ENCODE results near the gene JAML. TPM values are rescaled to one million over a fixed set of nuclear protein-coding genes. Genes with fewer than 3 reads are reported as not detected.

JAML gene
- total and polyA plus RNA-seq, 9 of the 15 experiments (the other 6 are each of a cell fraction or from before 2014, with no cell fraction given), result 0.05 to 0.32 (median 0.22) TPM; not detected in 4

DNA sequence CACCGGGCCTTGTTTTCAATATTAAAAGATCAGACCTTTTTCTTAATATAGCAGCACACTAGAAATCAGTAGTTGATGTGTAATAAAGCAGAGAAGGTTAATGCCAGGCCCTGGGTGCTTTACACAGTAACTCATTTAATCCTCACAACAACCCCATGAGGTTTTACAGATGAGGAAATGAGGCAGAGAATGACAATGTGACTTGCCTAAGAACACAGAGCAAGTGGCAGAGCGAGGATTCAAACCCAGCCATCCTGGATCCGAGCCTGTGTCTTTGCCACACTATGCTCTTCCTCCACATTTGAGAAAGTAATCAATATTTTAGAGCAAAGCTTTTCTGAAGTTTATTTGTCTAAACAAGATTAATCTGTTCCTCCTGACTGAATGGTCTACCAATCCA is 7.2 kb downstream of the JAML start:
- no peaks in the 10 kb centered on the region for H3K9me1 ChIP-seq (ENCODE audit: control insufficient read depth, insufficient read depth, low read length)
- no peak overlapping the region for H2AFZ ChIP-seq (ENCODE audit: low read depth, low read length)
- H4K20me1 ChIP-seq (replicated peaks; ENCODE audit: control insufficient read depth, insufficient read depth, low read length), result no peaks in the 10 kb centered on the region
- no peak for DNase-seq (ENCODE audit: extremely low read depth in 1 of 4, low spot score in 3 of 4)
- ChIA-PET POLR2A (no interaction called here), CTCF (ENCODE audit: low intra/inter-chr PET ratio) (no interaction called here)
- peaks cover 8 to 34% of the 10 kb centered on the region in 2 experiments for H3K27me3 ChIP-seq (ENCODE audit: control insufficient read depth in 2 of 2, insufficient read depth in 2 of 2, low read length in 2 of 2)
- 16% methylated on average over 3 of the region's 3 CpGs for WGBS (ENCODE audit: insufficient coverage, low coverage, missing lambda C conversion rate)
- in situ Hi-C loops (cut with MboI), result no loop called here
- no TSS peak for BruUV-seq (replicated peaks)
- H3K36me3 ChIP-seq (ENCODE audit: control insufficient read depth, insufficient read depth, low read length), result no peaks in the 10 kb centered on the region
- no peak overlapping the region for H3K27ac ChIP-seq (ENCODE audit: extremely low read depth, low read depth, low read length)
- H3K4me3 ChIP-seq, result no peak overlapping the region
- no peaks in the 10 kb centered on the region for H3K9me3 ChIP-seq (replicated peaks; ENCODE audit: control insufficient read depth, insufficient read depth, low read depth, low read length)
- no peak overlapping the region for H3K9ac ChIP-seq (ENCODE audit: insufficient read depth in 1 of 2, low read depth in 2 of 2, low read length in 2 of 2)
- H3K4me1 ChIP-seq (replicated peaks in 1 of 2; ENCODE audit: control insufficient read depth in 2 of 2, insufficient read depth in 2 of 2, low read length in 2 of 2), result peaks cover 0 to 5% of the 10 kb centered on the region in 2 experiments; a peak in 1 of 5 replicates
- TF ChIP-seq NFE2L1 (tag; IDR thresholded peaks at IDR 0.05; ENCODE audit: borderline replicate concordance, low read depth), result no peak
- no peak for TF ChIP-seq SRSF1 (IDR thresholded peaks at IDR 0.05; ENCODE audit: low read depth, low read length)
- no peak for TF ChIP-seq ZNF3 (CRISPR knock-in tag; IDR thresholded peaks at IDR 0.05)
- TF ChIP-seq, protein P1, sequence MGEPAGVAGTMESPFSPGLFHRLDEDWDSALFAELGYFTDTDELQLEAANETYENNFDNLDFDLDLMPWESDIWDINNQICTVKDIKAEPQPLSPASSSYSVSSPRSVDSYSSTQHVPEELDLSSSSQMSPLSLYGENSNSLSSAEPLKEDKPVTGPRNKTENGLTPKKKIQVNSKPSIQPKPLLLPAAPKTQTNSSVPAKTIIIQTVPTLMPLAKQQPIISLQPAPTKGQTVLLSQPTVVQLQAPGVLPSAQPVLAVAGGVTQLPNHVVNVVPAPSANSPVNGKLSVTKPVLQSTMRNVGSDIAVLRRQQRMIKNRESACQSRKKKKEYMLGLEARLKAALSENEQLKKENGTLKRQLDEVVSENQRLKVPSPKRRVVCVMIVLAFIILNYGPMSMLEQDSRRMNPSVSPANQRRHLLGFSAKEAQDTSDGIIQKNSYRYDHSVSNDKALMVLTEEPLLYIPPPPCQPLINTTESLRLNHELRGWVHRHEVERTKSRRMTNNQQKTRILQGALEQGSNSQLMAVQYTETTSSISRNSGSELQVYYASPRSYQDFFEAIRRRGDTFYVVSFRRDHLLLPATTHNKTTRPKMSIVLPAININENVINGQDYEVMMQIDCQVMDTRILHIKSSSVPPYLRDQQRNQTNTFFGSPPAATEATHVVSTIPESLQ (CRISPR knock-in tag; IDR thresholded peaks at IDR 0.05), result no peak
- TF ChIP-seq BRD9 (IDR thresholded peaks at IDR 0.05; ENCODE audit: low read depth, partially characterized antibody), result no peak
- no peak for TF ChIP-seq FOXM1 (IDR thresholded peaks at IDR 0.05; ENCODE audit: low read depth)
- TF ChIP-seq FOXM1 (CRISPR knock-in tag; IDR thresholded peaks at IDR 0.05; ENCODE audit: low read depth), result no peak
- no peak for TF ChIP-seq MYNN (IDR thresholded peaks at IDR 0.05)
- TF ChIP-seq MYNN (CRISPR knock-in tag; IDR thresholded peaks at IDR 0.05), result no peak
- no peak for TF ChIP-seq ZNF124 (CRISPR knock-in tag; IDR thresholded peaks at IDR 0.05)
- no peak for TF ChIP-seq NR2C2 (CRISPR knock-in tag; IDR thresholded peaks at IDR 0.05)
- no peak for TF ChIP-seq NR2C2 (tag; IDR thresholded peaks at IDR 0.05)
- no peak for TF ChIP-seq L3MBTL2 (IDR thresholded peaks at IDR 0.05)
- TF ChIP-seq TCFL5 (CRISPR knock-in tag; conservative IDR thresholded peaks at IDR 0.05), result no peak
- no peak for TF ChIP-seq ZKSCAN8 (CRISPR knock-in tag; IDR thresholded peaks at IDR 0.05)
- no peak for TF ChIP-seq MBD2 (IDR thresholded peaks at IDR 0.05; ENCODE audit: borderline replicate concordance, low read depth)
- no peak for TF ChIP-seq CHD1 (IDR thresholded peaks at IDR 0.05; ENCODE audit: low read length)
- no peak overlapping the region for H3K4me2 ChIP-seq (ENCODE audit: insufficient read depth, low read length)
- intact Hi-C loops (cut with micrococcal nuclease), result no loop called here
- no peak for ATAC-seq
- no peaks in the 10 kb centered on the region for H3K79me2 ChIP-seq (ENCODE audit: control insufficient read depth, insufficient read depth, low read length)
- FAIRE-seq, result no peak
